Measurements from ENCODE around the gene YAP1.
"Not testable (repeated sequence)": the region's sequence is repeated elsewhere in the genome, so short reads cannot be mapped to it uniquely, and the experiment has no call there.

The YAP1 gene

DNA sequence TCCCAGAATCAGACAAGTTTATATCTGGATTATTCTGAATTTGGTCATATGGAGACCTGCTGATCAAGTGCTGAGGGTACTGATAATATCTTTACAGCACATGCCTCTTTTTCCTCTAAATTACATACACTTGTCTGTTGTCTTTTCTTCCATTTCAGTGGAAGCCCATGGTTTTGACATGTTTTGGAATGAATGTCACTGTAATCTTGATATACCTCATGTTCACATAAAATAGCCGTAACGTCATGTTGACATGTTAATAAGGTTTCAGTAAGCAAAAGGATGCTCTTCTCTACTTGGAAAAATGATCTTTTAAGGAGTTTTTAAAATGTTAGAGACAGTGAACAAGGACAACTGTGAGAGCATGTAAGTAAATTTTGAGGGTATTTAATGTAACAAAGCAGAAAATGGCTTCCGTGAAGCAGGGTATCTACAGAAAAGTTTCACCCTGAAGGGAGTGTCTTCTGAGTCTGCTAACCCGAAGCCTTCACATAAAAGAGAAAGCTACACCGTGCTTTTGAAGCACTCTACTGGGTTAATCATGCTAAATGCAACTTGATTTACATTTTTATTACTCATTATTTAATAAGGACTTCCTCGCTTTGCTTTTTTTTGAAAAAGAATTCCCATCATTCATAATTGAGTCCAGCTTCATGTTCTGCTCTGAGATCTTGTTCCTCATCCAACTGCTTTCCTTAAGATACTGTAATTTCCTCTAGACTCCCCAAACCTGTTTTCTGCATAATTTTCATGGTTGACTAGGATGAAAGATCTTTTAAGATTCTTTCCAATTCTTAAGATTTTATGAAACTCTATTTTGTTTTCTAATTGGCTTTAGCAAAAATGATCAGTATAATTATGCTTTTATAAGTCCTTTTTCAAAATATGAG, 56.2 kb downstream of the YAP1 start:
- no peak for DNase-seq

DNA sequence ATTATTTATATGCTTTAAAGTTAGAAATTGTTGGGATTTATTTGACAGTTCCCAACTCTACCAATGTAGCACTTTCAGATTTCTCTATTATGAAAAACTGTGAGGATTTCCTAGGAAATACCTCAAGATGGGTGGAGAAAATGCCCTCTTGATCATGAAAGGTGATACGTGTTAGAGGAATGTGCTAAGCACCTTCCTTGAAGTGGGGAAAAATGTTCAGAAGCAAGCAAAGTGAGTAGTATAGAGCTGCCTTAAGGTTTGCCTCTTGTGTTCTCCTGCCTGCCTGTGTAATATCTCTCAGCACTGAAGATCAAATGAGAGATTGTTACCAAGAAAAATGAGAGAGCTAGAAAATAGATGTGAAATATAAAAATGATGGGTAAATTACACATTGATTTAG, 58.2 kb downstream of the YAP1 start:
- no peak for DNase-seq

DNA sequence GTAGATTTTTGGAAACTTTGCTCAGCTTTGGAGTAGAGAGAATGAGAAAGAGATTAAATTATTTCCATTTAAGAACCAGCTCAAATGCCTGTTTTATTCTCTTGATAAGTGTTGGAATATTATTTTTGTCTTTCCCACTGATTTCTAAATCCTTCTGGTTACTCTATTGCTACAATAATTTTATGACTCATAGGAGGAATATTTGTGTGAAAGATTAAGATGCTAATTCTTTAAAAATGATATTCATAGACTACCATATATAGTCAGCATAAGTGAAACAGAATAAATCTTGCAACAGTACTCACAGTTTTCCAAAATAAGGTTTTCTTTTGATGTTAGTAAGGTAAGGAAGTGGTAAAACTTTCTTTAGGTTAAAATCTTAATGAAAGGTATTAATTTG, 60.9 kb downstream of the YAP1 start:
- no peak for DNase-seq

DNA sequence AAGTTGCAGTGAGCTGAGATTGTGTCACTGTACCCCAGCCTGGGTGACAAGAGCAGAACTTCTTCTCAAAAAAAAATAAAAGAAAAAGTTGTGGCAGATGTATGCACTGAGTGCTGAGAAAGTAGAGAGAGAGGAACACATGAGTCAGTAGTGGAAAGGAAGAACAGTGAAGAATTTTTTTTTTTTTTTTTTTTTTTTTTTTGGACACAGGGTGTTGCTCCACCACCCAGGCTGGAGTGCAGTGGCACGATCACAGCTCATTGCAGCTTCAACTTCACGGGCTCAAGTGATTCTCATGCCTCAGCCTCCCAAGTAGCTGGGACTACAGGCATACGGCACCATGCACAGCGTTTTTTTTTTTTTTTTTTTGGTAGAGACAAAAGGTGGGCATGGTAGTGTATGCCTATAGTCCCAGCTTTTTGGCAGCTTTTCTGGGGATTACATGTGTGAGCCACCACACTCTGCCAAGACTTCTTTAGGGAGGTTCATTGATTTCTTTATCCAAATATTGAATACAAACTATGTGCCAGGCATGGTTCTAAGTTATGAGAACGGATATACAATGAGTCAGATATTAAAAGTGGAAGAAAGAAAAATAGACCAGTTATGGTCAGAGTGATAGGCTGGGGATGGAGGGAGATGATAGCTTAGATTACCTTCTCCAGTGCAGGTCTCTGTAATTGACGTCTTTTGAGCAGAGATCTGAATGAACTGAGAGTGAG, 62.0 kb downstream of the YAP1 start:
- DNase-seq, result no peak

DNA sequence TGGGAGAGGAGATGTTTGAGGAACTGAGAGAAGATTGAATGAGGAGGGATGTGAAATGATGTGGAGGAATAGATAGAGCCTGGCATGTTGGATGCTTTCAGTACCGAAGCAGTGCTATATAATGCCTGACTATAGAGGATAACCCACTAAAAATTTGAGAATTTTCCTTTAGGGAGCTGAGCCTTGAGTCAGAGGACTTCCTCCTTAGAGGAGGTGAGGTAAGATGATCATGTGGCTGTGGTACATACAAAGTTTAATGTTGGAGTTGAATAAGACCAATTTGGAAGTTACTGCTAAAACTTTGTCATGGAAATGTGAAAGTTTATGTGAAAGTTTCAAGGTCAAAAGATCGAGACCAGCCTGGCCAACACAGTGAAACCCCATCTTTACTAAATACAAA, 66.9 kb downstream of the YAP1 start:
- DNase-seq, result no peak

DNA sequence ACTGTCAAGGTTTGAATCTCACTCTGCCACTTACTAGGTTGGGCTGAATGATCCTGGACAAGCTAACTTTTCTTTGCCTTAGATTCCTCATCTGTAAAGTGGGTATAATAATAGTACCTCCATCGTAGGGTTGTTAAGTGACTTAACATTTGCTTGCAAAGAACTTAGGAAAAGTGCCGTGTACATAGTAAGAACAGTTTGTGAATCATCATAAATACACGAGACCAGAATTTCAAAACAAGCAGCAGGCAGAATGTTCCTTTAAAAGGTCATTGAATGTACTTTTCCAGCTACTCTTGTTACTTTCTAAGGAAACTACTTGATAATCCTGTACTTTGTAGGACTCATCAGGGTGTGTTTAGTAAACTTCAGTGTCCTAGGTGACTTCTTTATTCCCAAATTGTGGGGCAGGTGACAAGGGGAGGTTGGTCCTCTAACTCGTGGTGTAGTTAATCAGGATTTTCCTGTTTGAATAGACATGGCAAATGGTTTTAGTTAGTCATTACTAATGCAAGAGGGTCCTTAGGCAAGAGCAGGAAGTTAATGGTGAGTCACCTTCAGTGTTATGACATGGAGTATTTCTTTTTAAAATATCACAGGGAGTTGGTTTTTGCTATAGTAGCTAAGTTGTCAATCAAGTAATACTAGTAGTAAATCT, 67.9 kb downstream of the YAP1 start:
- no peak for DNase-seq

DNA sequence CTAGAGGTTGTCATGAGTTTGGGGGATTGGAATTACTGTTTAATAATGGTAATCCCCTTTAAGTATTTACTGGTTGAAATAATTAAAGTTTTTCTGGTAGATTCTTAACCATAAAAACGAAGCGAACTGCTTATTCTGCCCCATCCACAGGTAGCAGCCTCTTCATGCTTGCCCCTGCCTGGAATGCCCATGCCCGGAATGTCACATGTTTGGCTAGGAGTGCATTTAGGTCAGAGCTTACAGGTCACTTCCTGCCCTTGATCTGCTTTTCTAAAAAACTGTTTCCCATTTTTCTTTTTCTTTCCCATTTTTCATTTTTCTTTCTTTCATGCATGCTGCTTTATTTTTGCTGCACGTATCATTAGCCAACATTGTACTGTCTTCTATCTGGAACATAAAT, 69.1 kb downstream of the YAP1 start:
- DNase-seq, result no peak

DNA sequence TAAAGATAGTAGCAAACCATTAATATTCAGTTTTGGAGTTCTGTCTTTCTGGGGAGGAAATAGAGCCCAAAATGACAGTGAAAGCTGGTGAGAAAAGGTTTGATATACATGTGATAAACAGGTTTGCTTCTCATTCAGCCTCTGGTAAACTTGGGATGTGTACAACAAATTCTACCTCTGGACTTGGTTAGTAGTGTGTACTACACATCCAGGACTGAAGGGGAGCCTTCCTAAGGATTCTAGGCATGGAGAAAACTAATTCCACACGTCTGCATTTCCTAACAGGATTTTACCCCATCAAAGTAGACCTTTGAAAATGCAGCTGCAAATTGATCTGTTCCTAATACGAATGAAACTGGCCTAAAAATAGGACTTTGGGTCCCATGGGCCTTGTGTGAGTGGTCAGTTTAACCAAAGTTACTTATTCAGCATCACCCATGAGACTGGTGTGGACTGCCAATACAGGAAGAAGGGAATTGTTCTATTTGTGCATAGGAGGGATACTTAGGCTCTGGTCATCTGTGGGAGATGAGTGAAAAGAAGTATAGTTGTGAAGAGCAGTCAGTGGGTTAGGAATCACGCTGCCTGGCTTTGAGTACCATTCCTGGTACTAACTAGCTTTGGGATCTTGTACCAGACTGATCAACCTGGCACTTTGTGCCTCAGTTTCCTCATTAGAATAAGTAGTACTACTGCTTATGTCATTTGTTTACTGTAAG, 74.2 kb downstream of the YAP1 start:
- DNase-seq, result no peak

DNA sequence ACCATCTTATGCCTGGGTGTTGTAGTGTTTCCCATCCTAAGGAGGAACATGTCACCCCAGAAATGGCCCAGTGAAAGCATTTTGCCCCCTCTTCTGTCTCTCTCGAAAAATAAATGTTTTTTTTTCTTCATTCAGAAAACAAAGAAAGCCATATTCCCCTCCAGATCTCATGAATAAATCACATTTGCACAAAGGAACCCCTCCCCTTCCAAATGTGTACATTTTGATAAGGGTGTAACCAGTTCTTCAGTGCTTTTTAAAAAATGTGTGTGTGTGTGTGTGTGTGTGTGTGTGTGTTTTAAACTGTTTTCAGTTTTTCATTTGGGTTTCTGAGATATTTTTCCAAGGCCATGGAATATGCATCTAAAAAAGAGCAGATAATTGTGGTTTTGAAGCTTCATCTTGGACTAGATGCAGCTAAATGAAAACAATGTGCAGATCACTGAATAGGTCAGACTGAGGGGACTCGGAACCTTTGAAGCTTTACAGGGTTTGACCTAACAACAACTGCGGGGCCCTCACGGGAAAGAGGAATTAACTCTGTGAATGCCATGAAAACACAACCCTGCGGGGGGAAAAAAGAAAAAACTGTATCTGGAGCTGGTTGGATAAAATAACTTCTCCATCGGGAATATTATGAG, 76.4 kb downstream of the YAP1 start:
- no peak for DNase-seq

DNA sequence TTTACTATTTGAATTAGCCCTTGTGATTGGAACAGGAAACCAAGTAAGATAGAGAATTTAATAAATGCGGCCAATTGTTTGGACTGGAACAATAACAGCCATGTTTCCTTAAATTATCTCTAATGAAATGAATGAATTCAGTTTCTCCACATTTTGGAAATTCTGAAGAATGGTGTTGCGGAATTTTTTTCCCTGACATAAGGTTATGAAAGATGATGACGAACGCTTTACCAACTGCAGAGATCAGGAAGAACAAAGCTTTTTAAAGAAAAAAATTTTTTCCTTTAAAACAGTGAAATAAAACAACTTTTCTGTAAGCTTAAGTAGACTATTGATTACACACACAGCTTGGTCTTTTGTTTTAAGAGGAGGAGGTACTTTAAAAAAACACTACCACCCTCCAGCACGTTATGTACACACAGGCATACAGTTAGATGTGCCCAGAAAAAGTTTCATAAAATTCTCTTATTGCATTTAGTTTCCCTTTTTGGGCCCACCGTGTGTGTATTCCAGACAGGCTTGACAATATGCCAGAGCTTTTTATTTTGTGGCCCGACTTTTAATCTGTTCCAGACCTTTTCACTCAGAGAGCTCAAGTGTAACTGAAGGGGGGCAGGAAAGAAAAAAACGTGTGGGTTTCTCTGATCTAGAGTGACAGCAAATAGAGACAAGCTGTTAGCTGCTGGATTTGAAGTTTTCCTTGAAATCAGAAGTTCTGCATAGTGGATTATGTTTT, 77.3 kb downstream of the YAP1 start:
- DNase-seq, result no peak

DNA sequence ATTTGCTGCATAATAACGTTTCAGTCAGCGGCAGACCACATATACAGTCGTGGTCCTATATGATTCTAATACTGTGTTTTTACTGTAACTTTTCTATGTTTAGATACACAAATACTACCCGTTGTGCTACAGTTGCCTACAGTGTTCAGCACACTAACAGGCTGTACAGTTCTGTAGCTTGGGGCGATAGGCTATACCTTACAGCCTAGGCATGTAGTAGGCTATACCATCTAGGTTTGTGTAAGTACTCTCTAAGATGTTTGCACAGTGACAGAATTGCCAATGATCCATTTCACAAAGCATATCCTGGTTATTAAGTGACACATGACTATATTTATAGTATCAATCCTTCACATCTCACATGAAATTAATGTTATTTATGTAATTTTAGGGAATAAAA, 78.2 kb downstream of the YAP1 start:
- DNase-seq, result no peak

DNA sequence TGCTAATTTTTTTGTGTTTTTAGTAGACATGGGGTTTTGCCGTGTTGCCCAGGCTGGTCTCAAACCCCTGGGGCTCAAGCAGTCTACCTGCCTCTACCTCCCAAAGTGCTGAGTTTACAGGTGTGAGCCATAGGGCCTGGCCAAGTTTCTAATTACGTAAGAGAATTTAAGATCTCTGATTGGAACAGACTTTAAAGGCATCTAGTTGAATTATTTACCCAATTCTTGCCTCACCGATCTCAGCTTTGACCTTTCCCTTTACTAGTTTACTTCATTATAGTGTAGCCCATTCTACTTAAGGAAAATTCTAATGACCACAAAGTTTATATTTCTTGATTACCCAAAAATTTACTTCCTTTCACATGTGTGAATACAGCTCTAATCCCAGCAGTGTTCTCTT, 81.6 kb downstream of the YAP1 start:
- DNase-seq, result no peak

DNA sequence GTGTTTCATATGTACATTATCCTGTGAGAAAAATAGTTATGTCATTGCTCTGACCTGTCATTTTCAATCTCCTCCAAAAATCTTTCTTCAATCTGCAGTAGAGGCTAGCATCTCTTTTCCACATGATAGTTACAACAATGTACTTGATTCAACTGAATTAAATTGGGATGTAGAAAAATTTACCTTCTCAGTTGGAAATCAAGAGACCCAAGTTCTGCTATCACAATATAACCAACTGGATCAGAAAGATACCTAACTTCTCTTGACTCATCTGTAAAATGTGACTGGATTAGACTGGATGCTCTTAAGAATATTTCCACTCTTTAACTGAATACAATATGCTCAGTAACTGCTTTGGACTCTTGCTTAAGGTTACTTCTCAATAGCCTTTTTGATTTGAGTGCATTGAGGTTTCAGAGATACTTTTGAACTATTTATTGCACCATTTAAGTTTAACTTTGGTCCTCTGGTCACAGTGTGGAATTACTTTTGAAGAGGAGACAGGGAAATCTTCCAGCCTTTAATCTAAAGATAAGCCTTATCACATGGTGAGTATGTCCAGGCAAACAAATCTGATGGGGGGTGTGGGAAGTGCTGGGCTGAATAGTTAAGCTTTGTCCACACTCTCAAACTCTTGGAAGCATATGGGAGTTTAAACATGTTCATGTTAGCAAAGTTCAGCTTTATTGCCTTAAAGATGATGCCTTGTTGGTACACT, 82.3 kb downstream of the YAP1 start:
- no peak for DNase-seq

DNA sequence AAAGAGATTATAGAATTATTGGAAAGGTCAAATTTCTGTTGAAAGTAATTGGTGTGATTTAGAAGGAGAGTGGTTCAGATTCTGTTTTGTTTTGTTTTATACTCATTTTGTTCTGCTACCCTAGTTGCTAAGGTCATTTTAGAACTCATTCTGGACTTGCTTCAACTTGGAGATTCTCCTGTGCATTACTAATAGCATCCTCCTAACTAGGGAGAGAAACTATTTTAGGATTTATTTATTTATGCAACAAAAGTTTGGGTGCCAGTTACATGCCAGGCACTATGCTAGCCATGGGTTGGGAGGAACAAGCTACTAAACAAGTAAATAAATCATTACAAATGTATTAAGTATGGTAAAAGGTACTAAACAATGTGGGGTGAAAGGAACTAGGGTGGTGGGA, 84.0 kb downstream of the YAP1 start:
- DNase-seq, result no peak

DNA sequence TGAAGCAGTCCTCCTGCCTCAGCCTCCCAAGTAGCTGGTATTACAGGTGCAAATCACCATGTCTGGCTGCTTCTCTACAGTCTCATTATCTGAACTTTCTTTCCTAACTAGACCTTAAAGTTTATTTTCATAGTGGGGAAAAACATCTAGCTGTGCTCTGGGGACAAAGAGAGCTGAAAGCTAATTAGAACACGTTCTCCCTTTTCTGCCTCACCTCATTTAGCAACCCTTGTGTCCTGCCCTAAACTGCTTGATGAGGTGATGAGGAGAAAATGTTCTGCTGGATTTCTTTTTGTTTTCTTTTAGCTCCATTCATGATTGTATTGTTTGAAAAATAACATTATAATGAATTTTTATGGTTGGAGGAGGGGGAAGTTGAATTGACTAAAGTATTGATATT, 84.7 kb downstream of the YAP1 start:
- no peak for DNase-seq

DNA sequence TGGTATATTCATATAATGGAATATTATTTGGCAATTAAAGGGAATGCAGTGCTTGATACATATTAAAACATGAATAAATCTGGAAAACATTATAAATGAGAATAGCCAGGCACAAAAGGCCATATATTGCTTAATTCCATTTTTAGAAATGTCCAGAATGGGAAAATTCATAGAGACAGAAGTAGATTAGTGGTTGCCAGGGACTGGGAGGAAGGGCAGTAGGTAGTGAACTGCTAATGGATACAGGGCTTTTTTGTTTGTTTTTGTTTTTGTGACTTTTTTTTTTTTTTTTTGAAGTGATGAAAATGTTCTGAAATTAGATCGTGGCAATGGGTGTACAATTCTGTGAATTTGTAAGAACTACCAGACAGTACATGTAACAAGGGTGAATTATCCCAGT, 86.1 kb downstream of the YAP1 start:
- no peak for DNase-seq

DNA sequence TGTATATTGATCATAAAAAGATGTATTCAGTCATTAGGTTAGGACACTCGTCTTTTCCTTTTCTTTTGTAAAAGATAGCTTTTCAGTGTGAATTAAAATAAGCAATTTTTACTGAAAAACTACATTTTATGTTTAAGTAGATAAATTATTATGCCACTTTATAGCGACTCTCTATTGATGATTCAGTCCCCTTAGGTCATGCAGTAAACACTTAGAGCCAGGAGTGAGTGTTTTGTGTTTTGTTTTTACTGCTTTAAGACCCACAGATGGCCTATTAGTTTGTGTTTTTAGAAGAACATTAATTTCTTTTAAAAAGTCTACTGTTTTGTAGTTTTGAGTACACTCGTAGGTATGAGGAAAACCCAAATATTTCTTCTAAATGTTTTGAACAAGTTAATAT, 86.6 kb downstream of the YAP1 start:
- DNase-seq, result no peak

DNA sequence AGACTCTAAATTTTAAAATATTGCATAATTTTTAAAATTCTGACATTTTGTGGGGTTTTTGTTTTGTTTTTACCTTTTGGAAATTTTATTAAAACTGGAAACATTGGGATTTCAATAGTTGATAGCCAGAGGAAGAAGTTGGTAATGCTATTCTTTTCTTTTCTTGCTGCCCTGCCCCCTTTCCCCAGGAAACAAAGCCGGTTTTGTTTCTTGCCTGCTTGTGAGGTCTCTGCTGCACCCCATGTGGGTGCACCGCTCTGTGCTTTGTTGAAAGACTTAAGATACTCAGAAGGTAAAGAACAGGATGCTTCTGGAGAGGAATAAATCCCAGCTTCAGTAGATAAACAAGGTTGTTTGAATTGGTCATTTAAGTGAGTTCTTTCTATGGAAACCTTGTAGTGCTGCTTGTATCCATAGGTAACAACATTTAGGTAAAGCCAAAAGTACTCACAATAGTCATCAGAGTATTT, 87.5 kb downstream of the YAP1 start:
- DNase-seq, result no peak

DNA sequence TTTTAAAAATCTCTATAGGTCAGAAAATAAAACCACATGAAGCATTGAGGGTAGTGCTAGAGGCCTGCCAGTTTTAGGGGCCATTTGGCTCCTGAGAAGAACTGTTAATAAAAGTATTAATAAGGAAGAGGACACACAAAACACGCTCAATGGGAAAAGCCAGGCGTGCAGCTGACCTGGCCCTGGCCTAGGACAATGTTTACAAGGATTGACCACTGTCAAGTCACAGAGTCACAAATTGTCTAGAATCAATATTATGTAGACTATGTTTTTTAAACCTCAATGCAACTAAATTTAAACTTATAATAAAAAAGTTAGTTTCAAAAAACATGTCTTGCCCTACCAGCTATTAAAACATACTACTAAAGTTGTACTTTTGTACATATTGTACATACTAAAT, 89.4 kb downstream of the YAP1 start:
- no peak for DNase-seq

DNA sequence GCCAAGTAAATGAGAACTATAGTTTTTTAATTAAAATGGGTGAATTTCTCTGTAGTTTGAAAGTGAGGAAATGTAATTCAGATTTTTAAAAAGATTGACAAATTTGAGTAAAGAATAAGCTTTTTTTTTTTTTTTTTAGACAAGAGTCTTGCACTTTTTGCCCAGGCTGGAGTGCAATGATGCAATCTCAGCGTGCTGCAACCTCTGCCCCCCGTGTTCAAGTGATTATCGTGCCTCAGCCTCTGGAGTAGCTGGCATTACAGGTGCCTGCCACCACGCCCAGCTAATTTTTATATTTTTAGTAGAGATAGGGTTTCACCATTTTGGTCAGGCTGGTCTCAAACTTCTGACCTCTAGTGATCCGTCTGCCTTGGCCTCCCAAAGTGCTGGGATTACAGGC, 90.1 kb downstream of the YAP1 start:
- not testable (repeated sequence) for DNase-seq

DNA sequence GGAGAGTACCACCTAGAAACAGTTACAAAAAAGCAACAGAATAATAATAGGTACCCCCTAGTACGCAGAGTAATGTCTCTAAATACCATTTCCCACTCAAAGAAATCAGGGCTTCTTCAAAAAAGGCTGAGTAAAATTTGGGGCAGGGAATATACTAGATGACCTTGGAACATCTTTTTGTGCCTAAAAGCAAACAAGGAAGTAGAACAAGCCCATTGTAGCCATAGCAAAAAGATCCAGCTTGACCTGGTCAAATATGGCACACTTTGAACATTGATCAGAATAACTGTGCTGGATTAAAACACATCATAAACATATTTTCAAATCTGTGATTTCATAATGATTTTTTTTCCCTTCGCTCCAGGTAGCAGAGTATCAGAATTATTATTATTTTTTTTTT, 91.5 kb downstream of the YAP1 start:
- no peak for DNase-seq
